Germinal center (tissue), 1 donor: ENCODE measurements around the gene KCNK5.

Experiments
- DNase-seq: peaks from one replicate; pipeline ENCODE4 v3.0.0; 2012; ENCODE audit warnings: mixed read lengths, low spot score

The KCNK5 gene

GRCh38 chr6:39240155-39240757, 11.0 kb upstream of the KCNK5 start:
- no peak for DNase-seq

- no peak for DNase-seq
These were observed 10.4 kb upstream of the KCNK5 start for GRCh38 chr6:39239527-39240154.

- no peak for DNase-seq
These were observed 7.5 kb upstream of the KCNK5 start for GRCh38 chr6:39236742-39237141.

GRCh38 chr6:39233333-39233732, 4.1 kb upstream of the KCNK5 start:
- no peak for DNase-seq

- no peak for DNase-seq
These were observed 2.4 kb upstream of the KCNK5 start for GRCh38 chr6:39231521-39232243.

GRCh38 chr6:39230654-39231035, 1.4 kb upstream of the KCNK5 start:
- DNase-seq, result no peak

GRCh38 chr6:39228111-39228971, 934 bp downstream of the KCNK5 start:
- no peak for DNase-seq

- no peak for DNase-seq
These were observed 1.8 kb downstream of the KCNK5 start for GRCh38 chr6:39227476-39227875.

GRCh38 chr6:39226639-39227329, 2.5 kb downstream of the KCNK5 start:
- no peak for DNase-seq

- DNase-seq, result no peak
These were observed 3.3 kb downstream of the KCNK5 start for GRCh38 chr6:39225946-39226437.

- no peak for DNase-seq
These were observed 3.7 kb downstream of the KCNK5 start for GRCh38 chr6:39225543-39225942.

GRCh38 chr6:39224523-39225182, 4.6 kb downstream of the KCNK5 start:
- no peak for DNase-seq

- no peak for DNase-seq
These were observed 5.3 kb downstream of the KCNK5 start for GRCh38 chr6:39224011-39224410.

GRCh38 chr6:39223555-39223954, 5.7 kb downstream of the KCNK5 start:
- no peak for DNase-seq

- DNase-seq, result no peak
These were observed 6.2 kb downstream of the KCNK5 start for GRCh38 chr6:39223061-39223460.

GRCh38 chr6:39221779-39222641, 7.3 kb downstream of the KCNK5 start:
- no peak for DNase-seq

- no peak for DNase-seq
These were observed 8.2 kb downstream of the KCNK5 start for GRCh38 chr6:39221115-39221514.

GRCh38 chr6:39218868-39219567, 10.3 kb downstream of the KCNK5 start:
- no peak for DNase-seq

- no peak for DNase-seq
These were observed 12.0 kb downstream of the KCNK5 start for GRCh38 chr6:39217177-39217864.
